ENCODE results near the gene KMT2D.

- TF ChIP-seq CTCF (IDR thresholded peaks at IDR 0.05; ENCODE audit: borderline replicate concordance, extremely low read depth, low read length, poor library complexity, severe bottlenecking) (no peak), EZH2 (IDR thresholded peaks at IDR 0.05; ENCODE audit: borderline replicate concordance, low read depth, low read length, severe bottlenecking) (no peak)
Observed at GRCh38 chr12:49034286-49034622, 26.3 kb downstream of the KMT2D start.

Data from DND-41 (cell line).